Progenitor cell of endocrine pancreas (in vitro differentiated cells): ENCODE results near the gene ARID1B. TPM values are rescaled to one million over a fixed set of nuclear protein-coding genes. Genes with fewer than 3 reads are reported as not detected.

ENCODE experiments used
- DNase-seq: peaks from one replicate; pipeline ENCODE4 v3.0.0; 2021; ENCODE audit warnings: low spot score; ENCODE audit not compliant: unreplicated experiment
- H3K27ac Mint-ChIP-seq: 2 replicates; pipeline ENCODE4 v1.8.0; 2021; ENCODE audit warnings: mild to moderate bottlenecking, moderate library complexity, mixed read lengths
- H3K27me3 Mint-ChIP-seq: 2 replicates; pipeline ENCODE4 v1.8.0; 2021; ENCODE audit warnings: mixed read lengths
- H3K36me3 Mint-ChIP-seq: 2 replicates; pipeline ENCODE4 v1.8.0; 2022; ENCODE audit warnings: mixed read lengths; ENCODE audit not compliant: insufficient read depth
- H3K4me1 Mint-ChIP-seq: 2 replicates; pipeline ENCODE4 v1.8.0; 2021; ENCODE audit warnings: low read depth, mixed read lengths
- H3K4me3 Mint-ChIP-seq: 2 replicates; pipeline ENCODE4 v1.8.0; 2021; ENCODE audit warnings: low read depth, mild to moderate bottlenecking, moderate library complexity, mixed read lengths
- H3K9me3 Mint-ChIP-seq: 2 replicates; pipeline ENCODE4 v1.8.0; 2021; ENCODE audit warnings: low read depth, mixed read lengths
- CTCF ChIP-seq: fragments of 200-600 bp; sonication (generic); IDR thresholded peaks from one replicate; pipeline ENCODE4 v1.5.0; 2021; ENCODE audit warnings: antibody characterized with exemption, mild to moderate bottlenecking; ENCODE audit not compliant: unreplicated experiment
- total RNA-seq: library from RNA; stranded (reverse); gene quantifications from 2 replicates; pipeline ENCODE4 v1.2.1, GENCODE V29; 2021

The ARID1B gene
- total RNA-seq, 1 donor from 2014 or later = 152 TPM

- H3K9me3 Mint-ChIP-seq = no peaks in the 10 kb centered on the region
- H3K27ac Mint-ChIP-seq = no peak overlapping the region
- H3K4me3 Mint-ChIP-seq = no peak overlapping the region
- peaks cover 12% of the 10 kb centered on the region for H3K4me1 Mint-ChIP-seq
- TF ChIP-seq CTCF = no peak
- H3K27me3 Mint-ChIP-seq = no peaks in the 10 kb centered on the region
- DNase-seq = no peak
- H3K36me3 Mint-ChIP-seq = no peaks in the 10 kb centered on the region
Observed at GRCh38 chr6:156862711-156863110, 85.5 kb downstream of the ARID1B start.

- no peak for DNase-seq
- H3K4me1 Mint-ChIP-seq = peaks cover 10% of the 10 kb centered on the region
- no peak overlapping the region for H3K4me3 Mint-ChIP-seq
- no peaks in the 10 kb centered on the region for H3K27me3 Mint-ChIP-seq
- no peaks in the 10 kb centered on the region for H3K36me3 Mint-ChIP-seq
- H3K27ac Mint-ChIP-seq = no peak overlapping the region
- no peaks in the 10 kb centered on the region for H3K9me3 Mint-ChIP-seq
- TF ChIP-seq CTCF = no peak
Observed at GRCh38 chr6:156863504-156863903, 86.3 kb downstream of the ARID1B start.

DNA sequence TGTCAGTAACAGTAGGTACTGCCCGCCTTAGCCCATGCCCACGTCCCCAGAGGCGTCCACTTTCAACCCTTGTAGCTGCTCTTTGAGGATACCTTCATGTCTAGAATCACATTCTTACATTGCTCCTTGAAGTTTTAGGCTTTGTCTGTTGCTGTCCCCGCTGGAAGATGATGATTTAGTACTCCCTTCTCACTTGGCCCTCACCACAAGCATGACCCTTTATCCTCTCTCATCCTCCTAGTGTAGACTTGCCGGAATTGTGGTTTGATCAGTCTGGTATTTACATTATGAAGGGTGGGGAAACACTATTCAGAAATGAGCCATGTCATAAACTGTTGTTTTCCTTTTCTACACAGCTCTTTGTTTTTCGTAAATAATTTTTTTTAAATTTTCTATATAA is 87.4 kb downstream of the ARID1B start:
- Mint-ChIP-seq H3K36me3 (no peaks in the 10 kb centered on the region), H3K9me3 (no peaks in the 10 kb centered on the region), H3K4me1 (peaks cover 12% of the 10 kb centered on the region), H3K27me3 (no peaks in the 10 kb centered on the region), H3K27ac (no peak overlapping the region), H3K4me3 (no peak overlapping the region)
- no peak for DNase-seq
- no peak for TF ChIP-seq CTCF

GRCh38 chr6:156865019-156865629 is 87.9 kb downstream of the ARID1B start:
- no peak for TF ChIP-seq CTCF
- Mint-ChIP-seq H3K4me1 (peaks cover 14% of the 10 kb centered on the region), H3K36me3 (no peaks in the 10 kb centered on the region), H3K4me3 (no peak overlapping the region), H3K27me3 (no peaks in the 10 kb centered on the region), H3K9me3 (no peaks in the 10 kb centered on the region), H3K27ac (no peak overlapping the region)
- DNase-seq = no peak

DNA sequence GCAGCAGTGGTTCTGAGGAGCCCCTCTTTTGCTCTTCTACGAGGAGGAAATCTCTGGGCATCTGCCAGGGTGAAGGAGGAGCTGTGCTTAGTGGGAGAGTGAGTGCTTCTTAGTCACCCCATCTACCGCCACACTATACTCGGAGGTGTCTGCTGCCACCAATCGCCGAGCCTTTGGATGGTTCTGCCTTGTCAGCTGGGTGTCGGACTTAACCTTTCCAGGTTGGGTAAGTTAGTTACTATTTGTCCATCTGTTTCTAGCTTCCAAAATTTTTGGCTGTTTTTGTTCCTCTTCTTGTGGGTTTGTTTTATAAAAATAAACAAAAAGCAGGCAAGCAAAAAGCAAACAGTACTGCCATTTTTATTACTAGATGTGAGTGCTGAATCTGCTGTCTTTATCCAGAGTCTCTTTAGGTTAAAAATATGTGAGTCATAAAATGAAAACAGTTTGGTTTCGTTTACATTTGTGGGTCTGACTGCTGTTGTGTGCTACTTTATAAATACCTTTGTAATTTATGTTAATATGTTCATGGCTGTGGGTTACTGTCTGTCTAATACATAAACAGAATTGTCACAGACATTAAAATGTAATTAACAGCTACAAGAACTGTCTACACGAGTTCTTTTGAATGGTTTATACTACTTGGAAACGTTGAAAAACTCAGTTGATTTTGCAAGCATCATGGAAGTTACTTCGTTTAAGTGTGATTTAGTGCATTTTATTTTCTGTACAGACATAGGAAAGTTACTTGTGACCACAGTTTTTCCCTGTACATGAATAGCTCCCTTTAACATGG is 89.2 kb downstream of the ARID1B start:
- DNase-seq = no peak
- H3K9me3 Mint-ChIP-seq = no peaks in the 10 kb centered on the region
- no peaks in the 10 kb centered on the region for H3K36me3 Mint-ChIP-seq
- H3K4me3 Mint-ChIP-seq = no peak overlapping the region
- peaks cover 19% of the 10 kb centered on the region for H3K4me1 Mint-ChIP-seq
- no peak overlapping the region for H3K27ac Mint-ChIP-seq
- no peak for TF ChIP-seq CTCF
- H3K27me3 Mint-ChIP-seq = no peaks in the 10 kb centered on the region
